Measurements from ENCODE around the gene FDXR.

DNA sequence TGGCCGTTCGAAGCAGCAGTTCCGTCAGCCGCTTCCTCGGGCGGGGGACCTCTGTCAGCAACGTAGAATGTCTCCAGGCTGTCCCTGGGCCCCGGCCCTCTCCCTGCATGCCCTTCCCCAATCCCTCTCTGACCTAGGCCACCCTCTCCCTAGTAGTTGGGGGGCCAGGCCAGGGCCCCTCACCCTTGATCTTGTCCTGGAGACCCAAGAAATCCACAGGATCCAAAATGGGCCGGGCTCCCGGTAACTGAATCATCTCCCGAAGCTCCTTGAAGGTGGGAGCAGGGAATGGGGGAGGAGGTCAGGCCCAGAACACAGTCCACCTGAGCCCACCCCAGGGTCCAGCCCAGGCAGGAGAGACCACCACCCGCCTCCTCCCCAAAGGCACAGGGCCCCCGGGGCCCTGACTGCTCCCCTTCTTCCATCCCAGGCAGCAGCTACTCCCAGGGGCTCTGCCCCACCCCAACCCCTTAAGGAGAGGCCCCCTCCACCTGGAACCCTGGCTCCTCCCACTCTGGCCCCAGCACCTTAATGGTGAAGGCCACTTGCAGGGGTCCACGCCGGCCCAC is 8.4 kb downstream of the FDXR start:
- TF ChIP-seq, protein P1, sequence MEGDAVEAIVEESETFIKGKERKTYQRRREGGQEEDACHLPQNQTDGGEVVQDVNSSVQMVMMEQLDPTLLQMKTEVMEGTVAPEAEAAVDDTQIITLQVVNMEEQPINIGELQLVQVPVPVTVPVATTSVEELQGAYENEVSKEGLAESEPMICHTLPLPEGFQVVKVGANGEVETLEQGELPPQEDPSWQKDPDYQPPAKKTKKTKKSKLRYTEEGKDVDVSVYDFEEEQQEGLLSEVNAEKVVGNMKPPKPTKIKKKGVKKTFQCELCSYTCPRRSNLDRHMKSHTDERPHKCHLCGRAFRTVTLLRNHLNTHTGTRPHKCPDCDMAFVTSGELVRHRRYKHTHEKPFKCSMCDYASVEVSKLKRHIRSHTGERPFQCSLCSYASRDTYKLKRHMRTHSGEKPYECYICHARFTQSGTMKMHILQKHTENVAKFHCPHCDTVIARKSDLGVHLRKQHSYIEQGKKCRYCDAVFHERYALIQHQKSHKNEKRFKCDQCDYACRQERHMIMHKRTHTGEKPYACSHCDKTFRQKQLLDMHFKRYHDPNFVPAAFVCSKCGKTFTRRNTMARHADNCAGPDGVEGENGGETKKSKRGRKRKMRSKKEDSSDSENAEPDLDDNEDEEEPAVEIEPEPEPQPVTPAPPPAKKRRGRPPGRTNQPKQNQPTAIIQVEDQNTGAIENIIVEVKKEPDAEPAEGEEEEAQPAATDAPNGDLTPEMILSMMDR (IDR thresholded peaks at IDR 0.05; ENCODE audit: low read depth, low read length), result no peak
- TF ChIP-seq POLR2A (IDR thresholded peaks at IDR 0.05; ENCODE audit: extremely low read depth, insufficient read length) (no peak), MYC (IDR thresholded peaks at IDR 0.05; ENCODE audit: low read depth, low read length) (no peak)
- TF ChIP-seq, protein P2, sequence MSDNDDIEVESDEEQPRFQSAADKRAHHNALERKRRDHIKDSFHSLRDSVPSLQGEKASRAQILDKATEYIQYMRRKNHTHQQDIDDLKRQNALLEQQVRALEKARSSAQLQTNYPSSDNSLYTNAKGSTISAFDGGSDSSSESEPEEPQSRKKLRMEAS (IDR thresholded peaks at IDR 0.05; ENCODE audit: low read depth, low read length), result no peak

Measured in NB4 (cell line).